CD4-positive, alpha-beta T cell (primary cell): ENCODE measurements around the gene GRIA4. TPM values are rescaled to one million over a fixed set of nuclear protein-coding genes. Genes with fewer than 3 reads are reported as not detected.
"Not testable (repeated sequence)": the region's sequence is repeated elsewhere in the genome, so short reads cannot be mapped to it uniquely, and the experiment has no call there.

Source experiments
- ATAC-seq: fragments of 200-7000 bp; cut with Tn5 transposase; one replicate; pipeline ENCODE4 v1.10.0; 2022; ENCODE audit warnings: mild to moderate bottlenecking; ENCODE audit not compliant: poor library complexity
- CTCF ChIA-PET: fragments of 350-600 bp; sonication (Branson Sonifier 250); formaldehyde crosslinking; loops from one replicate; lab custom pipeline; 2021; ENCODE audit warnings: antibody characterized with exemption, inconsistent platforms; lab: Charles Lee
- POLR2A ChIA-PET: fragments of 350-600 bp; sonication (Branson Sonifier 250); formaldehyde crosslinking; loops from one replicate; lab custom pipeline; 2021; ENCODE audit warnings: antibody characterized with exemption, inconsistent platforms; lab: Charles Lee
- DNase-seq, 14 experiments: peaks; one replicate each; pipeline ENCODE4 v3.0.0-alpha.2; 2013 to 2020; ENCODE audit warnings: mixed read lengths in 2 of 14
- H3K27ac ChIP-seq, 2 donors: one replicate each; pipeline versions ENCODE4 v1.5.1 to v1.7.0; 2013; ENCODE audit warnings: low read length in 2 of 2, low read depth in 1 of 2, mild to moderate bottlenecking in 1 of 2
- H3K27me3 ChIP-seq, 2 experiments: 1 replicate in 1 of 2; 2 replicates in 1 of 2; pipeline versions ENCODE4 v1.6.1 to v1.7.0; 2013; ENCODE audit warnings: low read length in 2 of 2, control low read depth in 1 of 2, mild to moderate bottlenecking in 1 of 2, moderate library complexity in 1 of 2; ENCODE audit not compliant: insufficient read depth in 2 of 2, control insufficient read depth in 1 of 2
- H3K36me3 ChIP-seq: one replicate; pipeline ENCODE4 v1.6.1; 2013; ENCODE audit warnings: low read length, control low read depth; ENCODE audit not compliant: insufficient read depth
- H3K4me1 ChIP-seq: one replicate; pipeline ENCODE4 v1.6.1; 2013; ENCODE audit warnings: low read length, control low read depth; ENCODE audit not compliant: insufficient read depth
- H3K4me3 ChIP-seq: one replicate; pipeline ENCODE4 v1.5.1; 2013; ENCODE audit warnings: mild to moderate bottlenecking, low read length, moderate library complexity
- H3K9me3 ChIP-seq, 2 experiments: 1 replicate in 1 of 2; 2 replicates in 1 of 2; pipeline versions ENCODE4 v1.6.1 to v1.7.0; 2013; ENCODE audit warnings: low read length in 2 of 2, mild to moderate bottlenecking in 2 of 2, control low read depth in 1 of 2, moderate library complexity in 1 of 2; ENCODE audit not compliant: control insufficient read depth in 1 of 2, insufficient read depth in 1 of 2
- H3K27ac Mint-ChIP-seq: one replicate; pipeline ENCODE4 v1.8.0; 2020; ENCODE audit warnings: mixed read lengths
- H3K27me3 Mint-ChIP-seq: one replicate; pipeline ENCODE4 v1.8.0; 2021; ENCODE audit warnings: mixed read lengths
- H3K36me3 Mint-ChIP-seq: one replicate; pipeline ENCODE4 v1.8.0; 2021; ENCODE audit warnings: low read depth, mixed read lengths
- H3K4me1 Mint-ChIP-seq: one replicate; pipeline ENCODE4 v1.8.0; 2021; ENCODE audit warnings: low read depth, mixed read lengths
- H3K4me3 Mint-ChIP-seq: one replicate; pipeline ENCODE4 v1.8.0; 2020; ENCODE audit warnings: mild to moderate bottlenecking, mixed read lengths
- H3K9me3 Mint-ChIP-seq: one replicate; pipeline ENCODE4 v1.8.0; 2020; ENCODE audit warnings: mixed read lengths
- CTCF ChIP-seq: fragments of 200-600 bp; IDR thresholded peaks from one replicate; pipeline ENCODE4 v1.8.0; 2022; ENCODE audit warnings: antibody characterized with exemption, mild to moderate bottlenecking
- intact Hi-C, 2 experiments: fragments of 100-400 bp; cut with DNase I in 1 of 2; cut with micrococcal nuclease in 1 of 2; formaldehyde crosslinking; loops; one replicate each; pipeline versions ENCODE4 v1.15.1 to v1.9.0; 2023 to 2025; cut with DNase I, micrococcal nuclease
- total RNA-seq, 174 experiments: library from RNA in 2 of 174; stranded (reverse) in 2 of 174; gene quantifications; one replicate each; pipeline ENCODE4 v1.2.3 and lab custom pipeline; 2021 to 2026

Gene GRIA4
- total RNA-seq, 2 experiments from 2014 or later = not detected

DNA sequence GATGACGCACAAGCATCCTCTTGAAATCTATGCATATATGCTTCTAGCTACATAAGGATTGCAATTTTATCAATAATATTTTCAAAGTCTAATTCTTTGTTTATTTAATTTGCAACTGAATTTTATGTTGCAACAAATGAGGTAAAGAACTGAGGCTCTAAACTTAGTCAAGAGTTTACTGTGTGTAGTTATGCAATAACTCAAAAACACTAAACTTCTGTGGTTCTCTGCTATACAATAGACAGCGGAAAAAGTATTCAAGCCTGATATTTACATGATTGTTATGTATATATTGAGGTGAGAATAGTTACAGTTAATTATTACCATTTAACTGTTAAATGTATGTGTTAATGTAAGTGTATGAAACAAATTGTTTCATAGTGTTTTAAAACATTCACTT lies 379.3 kb downstream of the GRIA4 start:
- CTCF ChIA-PET = no interaction called here
- Mint-ChIP-seq H3K27ac (no peak overlapping the region), H3K36me3 (peaks cover 19% of the 10 kb centered on the region), H3K9me3 (peaks cover 13% of the 10 kb centered on the region), H3K4me3 (no peak overlapping the region), H3K4me1 (no peaks in the 10 kb centered on the region), H3K27me3 (no peaks in the 10 kb centered on the region)
- ATAC-seq (no peak), DNase-seq (no peak)
- Histone ChIP-seq H3K27me3 (no peaks in the 10 kb centered on the region), H3K4me1 (no peaks in the 10 kb centered on the region), H3K9me3 (peaks cover 0 to 12% of the 10 kb centered on the region in 2 experiments), H3K36me3 (peaks cover 4% of the 10 kb centered on the region), H3K4me3 (no peak overlapping the region), H3K27ac (no peak overlapping the region)
- TF ChIP-seq CTCF = no peak
- POLR2A ChIA-PET = no interaction called here
- intact Hi-C loops = no loop called here

DNA sequence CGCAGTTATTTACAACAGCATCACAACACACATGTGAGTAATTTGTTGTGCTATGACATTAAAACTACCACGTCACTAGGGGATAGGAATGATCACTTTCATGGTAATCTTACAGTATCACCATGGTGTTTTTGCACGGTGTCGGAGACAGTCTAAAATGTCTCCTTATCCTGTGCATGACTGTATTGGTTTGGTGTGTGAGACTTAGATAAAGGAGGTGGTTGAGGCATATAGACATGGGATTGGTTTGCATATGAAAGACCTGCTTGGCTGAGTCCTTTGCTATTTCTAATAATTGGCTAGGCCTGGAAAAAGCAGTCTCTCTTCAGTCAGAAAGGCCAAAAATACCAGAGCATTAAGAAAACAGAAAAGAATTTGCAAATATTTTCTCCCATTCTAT lies 382.0 kb downstream of the GRIA4 start:
- H3K27me3 Mint-ChIP-seq = no peaks in the 10 kb centered on the region
- H3K4me1 Mint-ChIP-seq = no peaks in the 10 kb centered on the region
- H3K4me3 Mint-ChIP-seq = no peak overlapping the region
- Histone ChIP-seq H3K27ac (no peak overlapping the region), H3K4me1 (no peaks in the 10 kb centered on the region), H3K9me3 (peaks cover 0 to 17% of the 10 kb centered on the region in 2 experiments), H3K27me3 (no peaks in the 10 kb centered on the region), H3K4me3 (no peak overlapping the region), H3K36me3 (peaks cover 10% of the 10 kb centered on the region)
- DNase-seq (no peak), ATAC-seq (no peak)
- intact Hi-C loops = no loop called here
- H3K36me3 Mint-ChIP-seq = peaks cover 47% of the 10 kb centered on the region
- H3K9me3 Mint-ChIP-seq = peaks cover 14% of the 10 kb centered on the region
- no peak overlapping the region for H3K27ac Mint-ChIP-seq
- CTCF ChIA-PET = no interaction called here
- TF ChIP-seq CTCF = no peak
- POLR2A ChIA-PET = no interaction called here

DNA sequence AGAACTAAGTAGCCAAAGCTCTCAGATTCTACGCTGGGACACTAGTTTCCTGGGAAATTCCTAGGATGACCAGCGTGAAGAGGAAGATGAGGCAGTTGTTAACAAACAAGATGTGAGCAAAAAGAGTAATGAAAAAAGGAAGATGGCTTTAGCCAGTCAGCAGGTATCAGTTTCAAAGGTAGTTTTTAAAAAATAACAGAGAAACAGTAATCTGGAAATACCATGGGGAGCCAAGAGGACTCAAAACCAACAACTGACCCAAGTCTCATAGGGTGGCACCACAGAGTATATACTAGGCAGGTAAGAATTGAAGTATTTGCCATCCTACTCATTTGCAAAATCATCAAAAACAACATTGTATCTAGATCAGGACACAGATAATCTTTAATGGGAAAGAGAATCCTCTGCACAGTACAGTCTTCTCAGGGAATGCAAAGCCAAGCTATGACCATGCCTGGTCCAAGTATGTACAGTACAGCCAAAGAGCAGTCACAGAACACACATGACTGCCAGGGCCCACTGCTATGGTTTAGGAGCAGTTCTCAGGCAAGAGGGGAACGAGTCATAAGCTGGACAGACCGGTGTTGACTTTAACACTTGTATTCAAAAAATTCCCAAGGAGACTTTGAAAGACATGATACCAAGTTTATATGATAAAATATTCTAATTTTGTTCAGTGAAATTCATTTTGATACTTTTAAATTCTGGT lies 391.6 kb downstream of the GRIA4 start:
- Histone ChIP-seq H3K27me3 (no peaks in the 10 kb centered on the region), H3K4me1 (no peaks in the 10 kb centered on the region), H3K27ac (no peak overlapping the region), H3K4me3 (no peak overlapping the region), H3K9me3 (peaks cover 7 to 11% of the 10 kb centered on the region in 2 experiments), H3K36me3 (peaks cover 9% of the 10 kb centered on the region)
- H3K9me3 Mint-ChIP-seq = peaks cover 16% of the 10 kb centered on the region
- no peak for TF ChIP-seq CTCF
- ChIA-PET CTCF (no interaction called here), POLR2A (no interaction called here)
- H3K36me3 Mint-ChIP-seq = peaks cover 93% of the 10 kb centered on the region
- ATAC-seq = no peak
- peaks cover 7% of the 10 kb centered on the region for H3K4me1 Mint-ChIP-seq
- H3K27me3 Mint-ChIP-seq = no peaks in the 10 kb centered on the region
- intact Hi-C loops = no loop called here
- DNase-seq = no peak
- no peak overlapping the region for H3K27ac Mint-ChIP-seq
- H3K4me3 Mint-ChIP-seq = no peak overlapping the region

GRCh38 chr11:106003094-106003493 lies 393.2 kb downstream of the GRIA4 start:
- H3K4me1 ChIP-seq, H3K4me1 Mint-ChIP-seq, H3K27ac Mint-ChIP-seq, DNase-seq, CTCF ChIA-PET, H3K4me3 Mint-ChIP-seq, POLR2A ChIA-PET, H3K27me3 ChIP-seq, H3K4me3 ChIP-seq, ATAC-seq, H3K27me3 Mint-ChIP-seq, H3K27ac ChIP-seq, intact Hi-C loops: not testable (repeated sequence)
- Mint-ChIP-seq H3K36me3 (peaks cover 93% of the 10 kb centered on the region), H3K9me3 (peaks cover 17% of the 10 kb centered on the region)
- H3K36me3 ChIP-seq = peaks cover 17% of the 10 kb centered on the region
- H3K9me3 ChIP-seq = peaks cover 10 to 11% of the 10 kb centered on the region in 2 experiments
